Right lobe of liver (tissue), 6 donors: ENCODE data around the gene HDAC7. TPM values are rescaled to one million over a fixed set of nuclear protein-coding genes. Genes with fewer than 3 reads are reported as not detected.
A peak's percentile ranks its signal among the peaks of the same experiment; 100 is the strongest.

Source experiments
- ATAC-seq, 4 donors: fragments of 200-7000 bp; cut with Tn5 transposase; one replicate each; pipeline ENCODE4 v1.9.1; 2020; ENCODE audit warnings: mild to moderate bottlenecking in 4 of 4, moderate library complexity in 4 of 4
- DNase-seq, 3 donors: peaks; one replicate each; pipeline ENCODE4 v3.0.0-alpha.2; 2020
- H3K27ac ChIP-seq, 3 donors: fragments of 200-600 bp; one replicate each; pipeline ENCODE4 v1.8.0; 2022
- H3K27me3 ChIP-seq, 2 donors: fragments of 200-600 bp; one replicate each; pipeline ENCODE4 v1.8.0; 2022
- H3K36me3 ChIP-seq, 4 donors: fragments of 200-600 bp; sonication (generic) in 1 of 4; one replicate each; pipeline versions ENCODE4 v1.5.1 to v1.8.0; 2017 to 2022; ENCODE audit warnings: control low read depth in 1 of 4
- H3K4me1 ChIP-seq, 4 donors: fragments of 200-600 bp; sonication (generic) in 1 of 4; one replicate each; pipeline versions ENCODE4 v1.5.1 to v1.8.0; 2017 to 2022; ENCODE audit warnings: control low read depth in 1 of 4
- H3K4me3 ChIP-seq, 3 donors: fragments of 200-600 bp; one replicate each; pipeline ENCODE4 v1.8.0; 2022
- H3K9me3 ChIP-seq, 4 donors: fragments of 200-600 bp; sonication (generic) in 1 of 4; one replicate each; pipeline versions ENCODE4 v1.5.1 to v1.8.0; 2017 to 2022; ENCODE audit warnings: control low read depth in 1 of 4
- CTCF ChIP-seq, 4 donors: fragments of 200-600 bp in 3 of 4; fragments of 450-650 bp in 1 of 4; IDR thresholded peaks; one replicate each; pipeline versions ENCODE4 v1.5.1 to v1.8.0; 2016 to 2022; ENCODE audit warnings: antibody characterized with exemption in 4 of 4, mild to moderate bottlenecking in 2 of 4
- POLR2A ChIP-seq: fragments of 450-650 bp; IDR thresholded peaks from one replicate; pipeline ENCODE4 v1.6.1; 2017; ENCODE audit warnings: antibody characterized with exemption, mild to moderate bottlenecking
- WGBS: methylation state at CpG from one replicate; pipeline ENCODE4 v1.1.6; 2018; ENCODE audit warnings: low coverage, low lambda C conversion rate; ENCODE audit not compliant: insufficient coverage; ENCODE audit errors: missing lambda C conversion rate; 5-methylcytosine and 5-hydroxymethylcytosine counted together
- intact Hi-C, 2 donors: fragments of 100-400 bp; cut with DNase I; formaldehyde crosslinking; loops; one replicate each; pipeline versions ENCODE4 v1.11.2 to v1.14.1; 2022
- total RNA-seq, 6 experiments: library from RNA; depleted of rRNA in 2 of 6; stranded (reverse); fragments of >200 nt in 2 of 6; fragmentation: NEBNext Ultra II Directional in 3 of 6; extraction: Animal tissue kit (Norgen Biotek cat#: 25700) in 3 of 6; gene quantifications; one replicate each; pipeline versions ENCODE4 v1.1.0 to v1.2.4, GENCODE V29; 2016 to 2023
- donor health status: DM: no; HTN: yes; CAD: no.
- donor health status: DM: no; HTN: no; CAD: no.
- donor health status: DM: no; HTN: no; CAD: no.
- donor health status: DM: no; HTN: yes; CAD: no.
- donor health status: DM: no; HTN: yes; CAD: no.

The HDAC7 gene
- total RNA-seq, 6 experiments from 2014 or later = 6.6 to 18.8 (median 8.4) TPM

GRCh38 chr12:47814539-47815170 lies 5.0 kb downstream of the HDAC7 start:
- no peak overlapping the region for H3K4me3 ChIP-seq
- H3K9me3 ChIP-seq = no peaks in the 10 kb centered on the region
- TF ChIP-seq CTCF (IDR thresholded peaks at IDR 0.05) (no peak), POLR2A (no peak)
- peaks cover 0 to 17% (median 0%) of the 10 kb centered on the region in 4 donors for H3K4me1 ChIP-seq
- DNase-seq (no peak), ATAC-seq (no peak)
- 40% methylated on average over 1 of the region's 3 CpGs for WGBS
- H3K27me3 ChIP-seq = no peaks in the 10 kb centered on the region
- intact Hi-C loops = no loop called here
- peak overlapping the region in 2 of 3 donors; percentile 54 to 89 for H3K27ac ChIP-seq
- no peaks in the 10 kb centered on the region for H3K36me3 ChIP-seq

- peak in 1 of 3 donors; percentile 55 for DNase-seq
- 36% methylated on average over 4 of the region's 9 CpGs for WGBS
These were observed 6.0 kb downstream of the HDAC7 start for GRCh38 chr12:47813511-47814196.

GRCh38 chr12:47812797-47813510 lies 6.7 kb downstream of the HDAC7 start:
- Histone ChIP-seq H3K36me3 (no peaks in the 10 kb centered on the region), H3K4me3 (peak overlapping the region in 1 of 3 donors; percentile 36), H3K9me3 (no peaks in the 10 kb centered on the region), H3K27ac (peak overlapping the region; percentile 54 to 89 (median 58)), H3K4me1 (peaks cover 0 to 21% (median 0%) of the 10 kb centered on the region in 4 donors), H3K27me3 (no peaks in the 10 kb centered on the region)
- intact Hi-C loops = no loop called here
- ATAC-seq (peak; percentile 63 to 75 (median 70)), DNase-seq (peak; percentile 72 to 85 (median 79))
- TF ChIP-seq CTCF (IDR thresholded peaks at IDR 0.05) = no peak
- WGBS = 17% methylated on average over 16 of the region's 37 CpGs

More at GRCh38 chr12:47813511-47814196, 6.0 kb downstream of the HDAC7 start:
- Histone ChIP-seq H3K36me3 (no peaks in the 10 kb centered on the region), H3K9me3 (no peaks in the 10 kb centered on the region), H3K4me1 (peaks cover 0 to 21% (median 0%) of the 10 kb centered on the region in 4 donors), H3K4me3 (peak overlapping the region in 1 of 3 donors; percentile 36), H3K27ac (peak overlapping the region; percentile 54 to 89 (median 58)), H3K27me3 (no peaks in the 10 kb centered on the region)
- intact Hi-C loops = no loop called here
- TF ChIP-seq POLR2A = no peak
- no peak for TF ChIP-seq CTCF (IDR thresholded peaks at IDR 0.05)
- ATAC-seq = peak; percentile 20 to 38 (median 28)

GRCh38 chr12:47811581-47812484 lies 7.9 kb downstream of the HDAC7 start:
- peak overlapping the region; percentile 54 to 89 (median 58) for H3K27ac ChIP-seq
- ATAC-seq (peak in 1 of 4 donors; percentile 8), DNase-seq (no peak)
- H3K4me3 ChIP-seq = no peak overlapping the region
- TF ChIP-seq POLR2A = no peak
- no peak for TF ChIP-seq CTCF (IDR thresholded peaks at IDR 0.05)
- peaks cover 0 to 21% (median 0%) of the 10 kb centered on the region in 4 donors for H3K4me1 ChIP-seq
- H3K36me3 ChIP-seq = no peaks in the 10 kb centered on the region
- no peaks in the 10 kb centered on the region for H3K9me3 ChIP-seq
- 59% methylated on average over 13 of the region's 14 CpGs for WGBS
- H3K27me3 ChIP-seq = no peaks in the 10 kb centered on the region
- intact Hi-C loops = no loop called here
